ENCODE data around the gene TBC1D22A.

TBC1D22A gene

GRCh38 chr22:47188261-47189055 is 426.0 kb downstream of the TBC1D22A start:
- no peak for DNase-seq (ENCODE audit: low read depth in 2 of 2)
- TF ChIP-seq, protein P1, sequence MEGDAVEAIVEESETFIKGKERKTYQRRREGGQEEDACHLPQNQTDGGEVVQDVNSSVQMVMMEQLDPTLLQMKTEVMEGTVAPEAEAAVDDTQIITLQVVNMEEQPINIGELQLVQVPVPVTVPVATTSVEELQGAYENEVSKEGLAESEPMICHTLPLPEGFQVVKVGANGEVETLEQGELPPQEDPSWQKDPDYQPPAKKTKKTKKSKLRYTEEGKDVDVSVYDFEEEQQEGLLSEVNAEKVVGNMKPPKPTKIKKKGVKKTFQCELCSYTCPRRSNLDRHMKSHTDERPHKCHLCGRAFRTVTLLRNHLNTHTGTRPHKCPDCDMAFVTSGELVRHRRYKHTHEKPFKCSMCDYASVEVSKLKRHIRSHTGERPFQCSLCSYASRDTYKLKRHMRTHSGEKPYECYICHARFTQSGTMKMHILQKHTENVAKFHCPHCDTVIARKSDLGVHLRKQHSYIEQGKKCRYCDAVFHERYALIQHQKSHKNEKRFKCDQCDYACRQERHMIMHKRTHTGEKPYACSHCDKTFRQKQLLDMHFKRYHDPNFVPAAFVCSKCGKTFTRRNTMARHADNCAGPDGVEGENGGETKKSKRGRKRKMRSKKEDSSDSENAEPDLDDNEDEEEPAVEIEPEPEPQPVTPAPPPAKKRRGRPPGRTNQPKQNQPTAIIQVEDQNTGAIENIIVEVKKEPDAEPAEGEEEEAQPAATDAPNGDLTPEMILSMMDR (IDR thresholded peaks at IDR 0.05; ENCODE audit: low read depth, low read length): no peak
- no peak overlapping the region for H3K4me3 ChIP-seq (replicated peaks in 1 of 2; ENCODE audit: low read depth in 2 of 2, low read length in 2 of 2)

GRCh38 chr22:47189056-47189916 is 426.8 kb downstream of the TBC1D22A start:
- H3K4me3 ChIP-seq (replicated peaks in 1 of 2; ENCODE audit: low read depth in 2 of 2, low read length in 2 of 2): no peak overlapping the region
- DNase-seq (ENCODE audit: low read depth in 2 of 2): no peak
- TF ChIP-seq, protein P1 (IDR thresholded peaks at IDR 0.05; ENCODE audit: low read depth, low read length): no peak

DNA sequence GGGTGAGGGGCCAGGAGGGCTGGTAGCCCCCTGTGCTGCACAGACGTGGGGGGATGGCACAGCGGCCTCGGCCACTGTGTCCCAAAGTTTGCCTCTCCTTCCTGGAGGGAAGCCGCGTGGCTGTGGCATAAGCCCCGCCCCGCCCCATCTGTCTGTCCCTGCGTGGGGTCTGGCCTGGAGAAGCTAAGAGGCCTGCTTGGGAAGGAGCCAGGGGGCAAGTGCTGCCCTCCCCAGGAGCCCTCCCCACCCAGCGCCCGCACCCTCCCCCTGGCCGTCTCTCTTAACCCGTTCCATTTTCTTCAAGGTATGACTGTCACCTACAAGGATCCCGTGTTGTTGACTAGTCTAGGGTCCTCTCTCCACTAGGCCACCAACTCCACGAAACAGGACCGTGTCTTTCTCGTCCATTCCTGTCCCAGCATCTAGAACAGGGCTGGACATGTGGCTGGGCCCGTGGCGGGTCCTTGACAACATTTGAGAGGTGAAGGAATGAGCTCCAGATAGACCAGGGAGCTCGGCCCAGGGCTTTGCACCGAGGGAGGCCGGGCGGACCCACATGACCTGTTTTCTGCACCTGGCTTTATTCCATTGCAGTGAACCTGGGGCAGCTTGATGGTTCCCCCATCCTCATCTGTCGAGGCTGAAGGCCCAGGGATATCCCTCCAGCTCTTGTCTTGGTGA is 428.0 kb downstream of the TBC1D22A start:
- no peak overlapping the region for H3K4me3 ChIP-seq (replicated peaks in 1 of 2; ENCODE audit: low read depth in 2 of 2, low read length in 2 of 2)
- DNase-seq (ENCODE audit: low read depth in 2 of 2): no peak
- TF ChIP-seq, protein P1 (IDR thresholded peaks at IDR 0.05; ENCODE audit: low read depth, low read length): no peak

GRCh38 chr22:47190957-47191670 is 428.7 kb downstream of the TBC1D22A start:
- no peak overlapping the region for H3K4me3 ChIP-seq (replicated peaks in 1 of 2; ENCODE audit: low read depth in 2 of 2, low read length in 2 of 2)
- TF ChIP-seq, protein P1 (IDR thresholded peaks at IDR 0.05; ENCODE audit: low read depth, low read length): no peak
- DNase-seq (ENCODE audit: low read depth in 2 of 2): no peak

DNA sequence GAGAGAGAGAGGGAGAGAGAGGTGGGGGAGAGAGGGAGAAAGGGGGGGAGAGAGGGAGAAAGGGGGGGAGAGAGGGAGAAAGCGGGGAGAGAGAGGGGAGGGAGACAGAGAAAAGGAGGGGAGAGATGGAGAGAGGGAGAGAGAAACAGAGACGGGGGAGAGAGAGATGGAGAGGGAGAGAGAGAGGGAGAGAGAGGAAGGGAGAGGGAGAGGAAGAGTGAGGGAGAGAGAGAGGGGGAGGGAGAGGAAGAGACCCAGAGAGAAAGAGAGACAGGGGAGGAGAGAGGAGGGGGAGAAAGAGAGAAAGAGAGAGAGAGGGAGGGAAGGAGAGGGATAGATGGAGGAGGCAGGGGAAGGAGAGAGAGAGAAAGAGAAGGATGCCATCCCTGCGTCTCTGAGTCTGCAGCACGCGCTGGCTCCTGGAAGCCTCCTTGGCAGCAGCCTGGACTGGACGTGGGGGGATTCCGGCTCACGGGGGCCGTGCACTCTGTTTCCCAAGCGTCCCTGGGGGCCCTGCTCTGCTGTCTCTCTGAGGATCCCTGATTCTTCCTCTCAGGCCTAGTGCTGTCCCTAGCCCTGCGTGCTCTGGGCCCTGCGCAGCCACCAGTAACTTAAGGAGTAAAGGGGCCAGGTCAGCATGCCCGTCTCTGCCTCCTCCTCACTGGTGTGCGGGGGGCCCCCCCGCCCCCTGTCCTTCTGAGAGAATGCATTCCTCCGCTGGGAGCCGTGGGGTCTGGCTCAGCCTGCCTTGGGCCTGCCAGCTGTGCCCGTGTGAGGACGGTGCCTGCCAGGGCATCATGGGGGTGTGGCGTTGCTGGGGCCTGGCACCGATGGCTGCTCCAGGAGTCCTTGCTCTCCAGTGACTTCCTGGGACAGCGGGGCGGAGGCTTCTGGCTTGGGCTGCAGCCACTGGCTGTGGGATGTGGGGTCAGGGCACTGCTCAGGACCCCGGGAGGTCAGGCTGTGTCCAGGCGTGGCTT is 429.5 kb downstream of the TBC1D22A start:
- TF ChIP-seq, protein P1 (IDR thresholded peaks at IDR 0.05; ENCODE audit: low read depth, low read length): no peak
- no peak for DNase-seq (ENCODE audit: low read depth in 2 of 2)
- H3K4me3 ChIP-seq (replicated peaks in 1 of 2; ENCODE audit: low read depth in 2 of 2, low read length in 2 of 2): no peak overlapping the region
